ENCODE measurements around the gene TRIP10.
"Not testable (repeated sequence)": the region's sequence is repeated elsewhere in the genome, so short reads cannot be mapped to it uniquely, and the experiment has no call there.

Gene TRIP10

DNA sequence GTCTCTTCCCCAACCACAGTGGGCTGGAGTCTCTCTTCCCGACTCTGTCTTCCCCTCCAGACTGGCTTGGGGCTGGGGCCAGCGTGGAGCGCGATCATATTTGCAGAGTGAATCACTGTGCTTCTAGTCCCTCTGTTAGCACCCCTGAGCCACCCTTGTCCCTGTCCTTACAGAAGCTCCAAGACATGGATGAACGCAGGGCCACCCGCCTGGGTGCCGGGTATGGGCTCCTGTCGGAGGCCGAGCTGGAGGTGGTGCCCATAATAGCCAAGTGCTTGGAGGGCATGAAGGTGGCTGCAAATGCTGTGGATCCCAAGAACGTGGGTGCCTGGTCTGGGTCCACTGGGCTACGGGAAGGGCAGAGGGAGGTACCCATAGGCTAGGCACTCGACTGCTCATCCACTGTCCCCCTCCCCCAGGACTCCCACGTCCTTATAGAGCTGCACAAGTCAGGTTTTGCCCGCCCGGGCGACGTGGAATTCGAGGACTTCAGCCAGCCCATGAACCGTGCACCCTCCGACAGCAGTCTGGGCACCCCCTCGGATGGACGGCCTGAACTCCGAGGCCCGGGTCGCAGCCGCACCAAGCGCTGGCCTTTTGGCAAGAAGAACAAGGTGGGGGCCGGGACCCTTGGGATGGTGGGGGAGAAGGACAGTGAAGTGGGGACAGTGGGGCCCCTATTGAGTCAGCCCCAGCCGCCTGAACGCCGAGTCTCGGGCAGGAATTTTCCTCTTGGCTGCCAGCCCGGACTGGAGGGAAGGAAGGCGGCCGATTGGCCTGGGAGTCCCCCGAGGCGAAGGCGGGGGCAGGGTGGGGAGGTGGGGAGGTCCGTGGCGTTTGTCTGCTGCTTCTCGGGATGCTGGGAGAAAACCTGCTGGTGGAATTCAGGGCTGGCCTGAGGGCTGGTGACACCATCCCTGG lies 5.2 kb downstream of the TRIP10 start:
- DNase-seq: no peak

DNA sequence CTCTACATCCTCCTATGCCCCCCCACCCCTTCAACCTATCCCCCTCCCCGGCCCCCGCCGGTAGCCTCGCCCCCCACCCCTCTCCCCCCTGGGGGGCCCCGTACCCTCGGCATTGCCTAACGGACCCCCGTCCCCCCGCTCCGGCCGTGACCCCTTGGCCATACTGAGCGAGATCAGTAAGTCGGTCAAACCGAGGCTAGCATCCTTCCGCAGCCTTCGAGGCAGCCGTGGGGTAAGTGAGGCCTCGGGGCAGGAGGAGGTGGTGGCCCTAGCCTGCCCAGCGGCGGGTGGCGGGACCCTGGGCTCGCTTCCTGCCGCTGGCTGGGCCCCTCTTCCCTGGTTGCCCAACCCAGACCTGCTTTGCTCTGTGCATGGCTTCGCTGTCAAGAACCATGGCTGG lies 6.5 kb downstream of the TRIP10 start:
- DNase-seq: no peak

- not testable (repeated sequence) for DNase-seq
These were observed 9.1 kb downstream of the TRIP10 start for GRCh38 chr19:6748543-6748942.

GRCh38 chr19:6750062-6750461 lies 10.6 kb downstream of the TRIP10 start:
- no peak for DNase-seq

GRCh38 chr19:6751189-6751588 lies 11.7 kb downstream of the TRIP10 start:
- DNase-seq: no peak

DNA sequence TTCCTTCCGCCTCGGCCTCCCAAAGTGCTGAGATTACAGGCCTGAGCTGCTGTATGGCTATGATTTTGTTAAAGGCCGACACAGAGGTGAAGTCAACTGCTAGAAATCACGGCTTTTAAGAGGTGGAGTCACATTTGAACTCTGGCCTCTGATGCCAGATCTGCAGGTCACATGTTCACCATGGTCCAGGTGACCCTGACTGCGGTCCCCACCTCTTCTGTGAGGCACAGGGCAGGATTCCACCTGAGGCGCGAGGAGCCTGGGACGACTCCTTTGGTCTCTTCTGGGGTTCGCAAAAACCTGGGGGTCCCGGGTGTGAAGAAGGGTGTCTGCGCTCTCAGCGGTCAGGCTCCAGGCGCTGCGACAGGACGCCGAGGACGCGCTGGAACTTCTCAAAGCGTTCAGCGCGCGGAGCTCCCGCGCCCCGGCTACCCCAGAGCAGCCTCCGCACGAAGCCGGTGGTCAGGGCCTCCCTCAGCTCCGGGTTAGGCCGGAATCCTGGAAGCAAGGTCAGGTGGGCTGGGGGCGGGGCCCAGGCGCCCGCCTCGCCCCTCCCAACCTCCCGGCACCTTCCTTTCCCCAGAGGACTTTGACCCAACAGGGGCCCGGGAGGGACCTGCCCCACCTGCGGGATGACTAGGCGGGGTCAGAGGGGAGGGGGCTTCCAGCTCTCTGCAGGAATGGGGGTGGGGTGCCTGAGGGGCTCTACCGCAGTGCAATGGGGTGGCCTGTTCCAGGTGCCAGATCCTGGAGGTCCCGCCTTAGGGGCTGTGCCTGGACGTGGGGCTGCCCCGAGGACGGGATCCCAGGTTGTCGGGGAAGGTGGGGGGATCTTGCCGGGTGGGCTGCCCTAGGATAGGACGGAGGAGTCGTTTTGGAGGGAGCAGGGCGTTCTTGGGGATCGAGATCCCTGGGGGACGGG lies 13.0 kb downstream of the TRIP10 start:
- DNase-seq: no peak

GRCh38 chr19:6753178-6754031 lies 13.9 kb downstream of the TRIP10 start:
- no peak for DNase-seq

- no peak for DNase-seq
These were observed 14.7 kb downstream of the TRIP10 start for GRCh38 chr19:6754136-6754535.

GRCh38 chr19:6754653-6755463 lies 15.4 kb downstream of the TRIP10 start:
- no peak for DNase-seq

DNA sequence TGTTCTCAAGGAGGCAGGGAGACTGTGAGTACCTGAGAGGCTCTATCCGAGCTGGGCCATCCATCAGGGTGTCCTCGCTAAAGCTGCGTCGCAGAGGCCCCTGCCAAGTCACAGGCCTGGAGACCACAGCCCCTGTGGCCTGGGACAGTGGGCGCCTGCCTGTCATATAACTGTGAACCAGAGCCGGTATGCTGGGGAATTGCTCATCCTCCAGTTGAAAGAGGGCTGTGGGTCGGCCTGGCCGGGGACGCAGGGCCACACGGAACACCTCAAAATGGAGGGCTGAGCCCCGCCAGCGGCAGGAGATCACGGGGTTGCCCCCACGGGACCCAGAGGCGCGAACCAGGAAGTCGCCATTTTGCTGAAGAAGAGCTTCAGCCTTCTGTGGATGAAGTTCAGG lies 21.1 kb downstream of the TRIP10 start:
- DNase-seq: no peak

- no peak for DNase-seq
These were observed 21.7 kb downstream of the TRIP10 start for GRCh38 chr19:6761053-6761676.

GRCh38 chr19:6762253-6762797 lies 22.8 kb downstream of the TRIP10 start:
- not testable (repeated sequence) for DNase-seq

GRCh38 chr19:6765738-6766356 lies 26.4 kb downstream of the TRIP10 start:
- no peak for DNase-seq

GRCh38 chr19:6766357-6767080 lies 27.0 kb downstream of the TRIP10 start:
- DNase-seq: no peak

GRCh38 chr19:6767081-6767356 lies 27.5 kb downstream of the TRIP10 start:
- no peak for DNase-seq

DNA sequence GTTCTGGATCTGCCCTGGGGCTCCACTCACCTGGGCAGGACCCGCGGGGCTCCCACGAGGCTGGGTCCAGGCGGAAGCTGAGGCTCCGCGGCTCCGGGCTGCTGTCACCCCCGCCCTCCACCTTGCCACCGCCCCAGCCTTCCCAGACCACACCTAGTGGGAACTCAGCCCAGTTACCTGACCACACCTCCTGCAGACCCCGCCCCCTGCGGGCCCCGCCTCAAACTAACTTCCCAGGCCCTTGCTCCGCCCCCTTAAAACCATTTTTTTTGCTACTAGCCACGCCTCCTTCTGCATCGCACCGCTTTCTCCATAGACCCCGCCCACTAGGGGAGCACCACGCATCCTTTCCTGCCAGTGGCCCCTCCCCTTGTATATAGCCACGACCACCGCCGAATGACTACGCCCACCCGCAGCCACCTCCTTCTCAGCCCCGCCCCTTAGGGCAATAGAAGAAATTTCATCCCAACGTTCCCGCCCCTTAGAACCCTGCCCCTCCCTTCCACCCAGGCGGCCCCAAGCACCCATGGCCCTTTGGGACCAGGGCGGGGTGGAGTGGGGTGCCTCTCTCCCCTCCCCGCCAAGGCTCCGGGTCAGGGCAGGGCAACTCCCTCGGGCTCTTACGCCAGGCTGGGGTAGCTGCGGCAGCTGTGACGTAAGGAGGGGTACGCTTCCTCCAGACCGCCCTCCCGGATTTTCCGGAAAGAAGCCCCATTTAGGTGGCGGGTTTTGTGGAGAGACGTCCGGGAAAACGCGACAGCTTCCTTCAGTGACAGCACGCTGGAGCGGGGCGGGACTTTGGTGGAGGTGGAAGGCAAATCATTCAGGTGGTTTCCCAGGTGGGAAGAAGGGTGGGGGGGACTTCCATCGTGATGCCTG lies 28.1 kb downstream of the TRIP10 start, which contains the start of gene SH2D3A:
Gene SH2D3A, minus strand, starts transcription at position 79 of the 879 bp plus-strand sequence. CDS start 3,687 bp downstream, outside the sequence.
- DNase-seq: no peak

DNA sequence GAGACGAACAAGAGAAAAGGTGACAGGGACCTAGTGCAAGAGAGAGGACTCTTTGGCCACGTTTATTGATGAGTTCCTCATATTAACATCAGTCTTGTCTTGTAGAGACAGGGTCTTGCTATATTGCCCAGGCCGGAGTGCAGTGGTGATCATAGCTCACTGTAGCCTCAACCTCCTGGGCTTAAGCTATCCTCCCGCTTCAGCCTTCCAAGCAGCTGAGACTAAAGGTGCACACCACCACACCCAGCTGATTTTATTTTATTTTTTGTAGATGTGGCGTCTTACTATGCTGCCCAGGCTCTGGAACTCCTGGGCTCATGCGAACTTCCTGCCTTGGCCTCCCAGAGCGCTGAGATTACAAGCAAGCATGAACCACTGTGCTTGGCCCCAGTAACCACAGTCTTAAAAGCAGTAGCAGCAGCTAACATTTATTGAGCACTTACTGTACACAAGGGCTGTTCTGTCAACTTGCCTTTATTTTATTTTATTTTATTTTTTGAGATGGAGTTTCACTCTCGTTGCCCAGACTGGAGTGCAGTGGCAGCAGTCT lies 28.8 kb downstream of the TRIP10 start:
- no peak for DNase-seq

GRCh38 chr19:6769006-6769619 lies 29.6 kb downstream of the TRIP10 start:
- DNase-seq: no peak
